GM19099 (cell line): ENCODE measurements around the gene PAK1IP1.

Source experiments
- POLR2A ChIP-seq: IDR thresholded peaks from 3 replicates; pipeline ENCODE4 v1.6.1; 2011; ENCODE audit warnings: low read depth; ENCODE audit not compliant: insufficient read length; ENCODE audit errors: extremely low read depth

The PAK1IP1 gene

DNA sequence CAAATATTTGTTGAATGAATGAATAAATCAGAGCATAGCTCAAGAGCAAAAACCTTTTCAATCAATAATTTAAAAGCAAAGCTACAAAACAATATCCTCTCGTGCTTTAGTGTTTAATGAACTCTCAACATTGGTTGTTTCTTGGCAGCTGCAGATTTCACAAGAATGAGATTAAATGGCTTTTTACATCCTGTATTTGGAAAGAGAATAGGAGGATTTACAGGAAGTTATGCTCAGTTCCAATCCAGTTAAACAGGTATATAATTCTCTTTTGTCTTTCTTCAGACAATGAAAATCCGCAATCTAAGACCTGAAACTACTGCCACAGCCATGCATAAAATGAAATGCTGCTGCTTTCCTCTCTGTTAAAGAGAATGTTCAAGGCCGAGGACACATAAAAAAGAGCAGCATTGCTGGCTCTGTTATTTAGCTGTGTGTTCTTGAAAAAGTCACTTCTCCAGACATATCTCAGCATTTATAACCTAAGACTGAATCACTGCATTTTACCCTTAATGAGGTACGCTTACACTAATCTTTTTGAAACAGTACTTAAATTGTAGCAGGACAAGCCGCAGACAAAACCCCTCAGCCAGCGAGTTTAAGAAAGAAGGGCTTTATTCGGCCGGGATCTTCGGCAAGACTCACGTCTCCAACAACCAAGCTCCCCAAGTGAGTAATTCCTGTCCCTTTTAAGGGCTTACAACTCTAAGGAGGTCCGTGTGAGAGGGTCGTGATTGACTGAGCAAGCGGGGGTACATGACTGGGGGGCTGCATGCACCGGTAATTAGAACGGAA lies 3.9 kb upstream of the PAK1IP1 start:
- no peak for TF ChIP-seq POLR2A

DNA sequence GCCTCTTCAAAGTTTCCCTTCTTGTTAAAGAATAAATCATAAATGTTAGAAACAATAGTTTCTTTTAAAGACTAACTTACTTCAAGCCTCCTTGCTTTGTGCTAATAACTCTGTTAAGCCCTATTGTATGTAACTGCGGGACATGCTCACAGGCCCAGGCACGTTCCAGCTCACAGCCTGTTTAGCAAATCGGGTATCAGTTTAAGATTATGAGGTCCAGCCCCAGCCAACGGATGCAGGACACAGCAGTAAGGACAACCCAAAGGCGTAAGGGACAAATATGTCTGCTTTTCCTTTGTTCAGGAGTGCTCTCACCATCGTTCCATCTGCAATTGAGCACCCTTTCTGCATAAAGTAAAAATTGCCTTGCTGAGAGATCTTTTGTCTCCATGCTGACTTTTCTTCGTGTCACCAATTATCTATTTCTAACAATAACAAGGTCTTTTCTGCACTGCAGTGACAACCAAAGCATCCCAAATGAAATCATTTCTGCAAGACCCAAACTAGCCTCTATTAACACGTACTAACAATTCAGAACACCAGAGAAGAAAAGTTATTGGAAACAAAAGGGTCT lies 1.7 kb upstream of the PAK1IP1 start:
- TF ChIP-seq POLR2A, result no peak

DNA sequence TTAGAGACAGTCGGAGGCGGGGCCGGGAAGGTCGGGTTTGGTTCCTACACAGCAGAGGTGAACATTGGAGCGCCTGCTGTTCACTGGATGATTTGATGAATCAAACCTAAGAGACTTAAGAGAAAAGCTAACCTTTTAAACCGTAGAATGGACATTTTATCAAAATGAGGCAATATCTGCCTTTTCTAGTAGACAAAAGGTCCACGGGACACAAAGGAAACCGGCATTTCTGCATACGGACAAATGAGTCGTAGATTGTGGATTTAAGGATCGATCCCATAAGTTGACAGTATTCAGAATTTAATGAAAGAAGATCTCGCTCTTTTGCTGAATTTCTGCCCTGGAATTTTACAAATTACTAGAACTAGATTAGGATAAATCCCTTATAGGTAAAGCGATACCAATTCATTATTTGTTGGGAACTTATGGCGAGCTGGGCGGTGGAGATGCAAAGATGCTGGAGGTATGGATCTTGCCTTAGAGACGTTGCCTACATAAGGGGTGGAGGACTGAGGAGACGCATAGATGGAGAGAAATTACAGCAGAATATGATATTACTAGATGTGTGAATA lies 400 bp downstream of the PAK1IP1 start:
- TF ChIP-seq POLR2A, result no peak

GRCh38 chr6:10696655-10697054 lies 1.9 kb downstream of the PAK1IP1 start:
- no peak for TF ChIP-seq POLR2A

GRCh38 chr6:10713962-10714361 lies 19.2 kb downstream of the PAK1IP1 start:
- no peak for TF ChIP-seq POLR2A

GRCh38 chr6:10719296-10719963 lies 24.7 kb downstream of the PAK1IP1 start:
- peak; percentile 32 for TF ChIP-seq POLR2A

DNA sequence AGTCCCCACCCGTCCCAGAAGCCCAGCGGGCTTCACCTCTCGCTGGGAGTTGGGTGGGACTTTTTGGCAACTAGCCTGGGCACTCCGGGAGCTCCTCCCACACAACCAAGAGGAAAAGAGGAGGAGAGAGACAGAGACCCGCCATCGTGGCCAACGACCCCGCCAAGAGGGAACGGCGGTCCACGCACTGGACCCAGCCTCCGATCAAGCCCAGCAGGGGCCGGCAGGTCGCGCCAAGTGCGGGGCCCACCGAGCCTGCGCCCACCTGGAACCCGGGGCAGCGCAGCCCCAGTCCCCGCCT lies 25.1 kb downstream of the PAK1IP1 start:
- TF ChIP-seq POLR2A, result no peak

GRCh38 chr6:10720265-10720959 lies 25.6 kb downstream of the PAK1IP1 start:
- TF ChIP-seq POLR2A, result peak; percentile 79

GRCh38 chr6:10720960-10721849 lies 26.4 kb downstream of the PAK1IP1 start:
- TF ChIP-seq POLR2A, result peak; percentile 58

DNA sequence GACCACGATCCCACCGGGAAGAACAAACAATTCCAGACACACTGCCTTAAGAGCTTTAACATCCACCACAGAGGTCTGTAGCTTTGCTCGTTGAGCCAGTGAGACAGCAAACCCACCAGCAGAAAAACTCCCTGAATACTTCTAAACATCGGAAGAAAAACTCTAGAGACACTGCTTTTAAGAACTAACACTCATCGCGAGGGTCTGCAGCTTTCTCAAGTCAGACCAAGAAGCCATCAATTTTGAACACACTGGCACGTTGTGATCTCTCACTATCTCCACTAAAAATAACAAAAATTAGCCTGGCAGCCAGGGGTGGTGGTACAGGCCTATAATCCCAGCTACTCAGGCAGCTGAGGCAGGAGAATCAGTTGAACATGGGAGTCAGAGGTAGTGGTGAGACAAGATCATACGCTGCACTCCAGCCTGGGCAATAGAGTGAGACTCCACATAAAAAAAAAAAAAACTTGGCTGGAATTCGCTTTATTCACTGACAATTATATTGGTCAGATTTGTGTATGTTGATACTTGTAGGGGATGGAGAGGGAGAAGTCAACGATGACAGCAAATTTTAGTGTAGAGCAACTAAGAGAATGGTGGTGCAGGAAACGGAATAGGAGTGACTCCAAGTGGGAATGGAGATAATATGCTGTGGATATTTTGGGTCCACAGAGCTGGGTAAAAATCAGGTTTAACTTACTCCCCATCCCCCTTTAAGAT lies 27.2 kb downstream of the PAK1IP1 start:
- TF ChIP-seq POLR2A, result no peak

- TF ChIP-seq POLR2A, result no peak
Measured at GRCh38 chr6:10722570-10722819, 27.7 kb downstream of the PAK1IP1 start.

- peak; percentile 81 for TF ChIP-seq POLR2A
Measured at GRCh38 chr6:10722820-10723566, 28.2 kb downstream of the PAK1IP1 start, which contains the start of gene TMEM14C. Gene TMEM14C (plus strand): TSS chr6:10723070. CDS start chr6:10724614, 1,544 bp downstream.

- no peak for TF ChIP-seq POLR2A
Measured at GRCh38 chr6:10723567-10723881, 28.8 kb downstream of the PAK1IP1 start.
